Putamen (tissue), 1 donor: Measurements from ENCODE around the gene FN1.
"Not testable (repeated sequence)": the region's sequence is repeated elsewhere in the genome, so short reads cannot be mapped to it uniquely, and the experiment has no call there.

Source experiments
- DNase-seq: peaks from one replicate; pipeline ENCODE4 v3.0.0-alpha.2; 2016; ENCODE audit warnings: low spot score

The FN1 gene

GRCh38 chr2:215332872-215333595 is 102.8 kb downstream of the FN1 start:
- DNase-seq = no peak

- DNase-seq = no peak
Observed at GRCh38 chr2:215328066-215328465, 107.8 kb downstream of the FN1 start.

GRCh38 chr2:215324811-215325210 is 111.1 kb downstream of the FN1 start:
- no peak for DNase-seq

GRCh38 chr2:215320679-215321078 is 115.2 kb downstream of the FN1 start:
- DNase-seq = no peak

- DNase-seq = no peak
Observed at GRCh38 chr2:215320102-215320501, 115.8 kb downstream of the FN1 start.

- no peak for DNase-seq
Observed at GRCh38 chr2:215319500-215319899, 116.4 kb downstream of the FN1 start.

GRCh38 chr2:215316336-215316735 is 119.5 kb downstream of the FN1 start:
- no peak for DNase-seq

GRCh38 chr2:215315301-215315700 is 120.6 kb downstream of the FN1 start:
- no peak for DNase-seq

- no peak for DNase-seq
Observed at GRCh38 chr2:215314896-215315295, 121.0 kb downstream of the FN1 start.

- no peak for DNase-seq
Observed at GRCh38 chr2:215313255-215313613, 122.6 kb downstream of the FN1 start.

GRCh38 chr2:215311625-215312396 is 124.1 kb downstream of the FN1 start, which contains the start of gene ATIC:
Gene ATIC, plus strand, starts transcription at chr2:215312059. Its CDS starts 84 bp downstream, at chr2:215312143.
- peak; percentile 93 for DNase-seq

- not testable (repeated sequence) for DNase-seq
Observed at GRCh38 chr2:215311259-215311624, 124.6 kb downstream of the FN1 start.
